GM23338 (cell line): Measurements from ENCODE around the gene TBC1D19. TPM values are rescaled to one million over a fixed set of nuclear protein-coding genes. Genes with fewer than 3 reads are reported as not detected.

ENCODE experiments used
- ATAC-seq: fragments of 200-7000 bp; cut with Tn5 transposase; 3 replicates; pipeline ENCODE4 v1.9.1; 2020
- DNase-seq: peaks from one replicate; pipeline ENCODE4 v3.0.0-alpha.2; 2015; ENCODE audit warnings: low spot score
- H2AFZ ChIP-seq: fragments of 200-600 bp; sonication (generic); 2 replicates; pipeline ENCODE4 v1.8.0; 2016; ENCODE audit warnings: antibody characterized with exemption, mild to moderate bottlenecking, moderate library complexity
- H3F3A ChIP-seq: fragments of 200-600 bp; sonication (generic); replicated peaks from 2 replicates; pipeline ENCODE4 v1.8.0; 2017; ENCODE audit warnings: antibody characterized with exemption, mixed run types, low read depth
- H3K27ac ChIP-seq: fragments of 200-600 bp; sonication (generic); 2 replicates; pipeline ENCODE4 v1.6.1; 2016; ENCODE audit warnings: low read depth
- H3K27me3 ChIP-seq: fragments of 200-600 bp; sonication (generic); 2 replicates; pipeline ENCODE4 v1.8.0; 2016; ENCODE audit warnings: mild to moderate bottlenecking, mixed run types, moderate library complexity; ENCODE audit not compliant: insufficient read depth
- H3K36me3 ChIP-seq: fragments of 200-600 bp; sonication (generic); 2 replicates; pipeline ENCODE4 v1.8.0; 2016; ENCODE audit warnings: mild to moderate bottlenecking; ENCODE audit not compliant: insufficient read depth
- H3K4me1 ChIP-seq: fragments of 200-600 bp; sonication (generic); 2 replicates; pipeline ENCODE4 v1.8.0; 2016; ENCODE audit warnings: mild to moderate bottlenecking, moderate library complexity; ENCODE audit not compliant: insufficient read depth
- H3K4me2 ChIP-seq: fragments of 200-600 bp; sonication (generic); 2 replicates; pipeline ENCODE4 v1.7.1; 2017; ENCODE audit warnings: mixed run types
- H3K4me3 ChIP-seq: fragments of 200-600 bp; sonication (generic); 2 replicates; pipeline ENCODE4 v1.6.1; 2016; ENCODE audit warnings: mixed run types
- H3K79me2 ChIP-seq: fragments of 200-600 bp; sonication (generic); replicated peaks from 2 replicates; pipeline ENCODE4 v1.8.0; 2017; ENCODE audit warnings: mild to moderate bottlenecking; ENCODE audit not compliant: insufficient read depth
- H3K9me2 ChIP-seq: fragments of 200-600 bp; sonication (generic); 2 replicates; pipeline ENCODE4 v1.8.0; 2017; ENCODE audit not compliant: insufficient read depth
- H4K20me1 ChIP-seq: fragments of 200-600 bp; sonication (generic); replicated peaks from 2 replicates; pipeline ENCODE4 v1.8.0; 2017; ENCODE audit warnings: mild to moderate bottlenecking; ENCODE audit not compliant: insufficient read depth
- H3K27ac Mint-ChIP-seq: 2 replicates; pipeline ENCODE4 v1.8.0; 2020; ENCODE audit warnings: inconsistent platforms, mild to moderate bottlenecking, moderate library complexity, mixed read lengths
- H3K27me3 Mint-ChIP-seq: 3 replicates; pipeline ENCODE4 v1.8.0; 2022; ENCODE audit warnings: low read depth, mild to moderate bottlenecking, moderate library complexity, mixed read lengths, inconsistent platforms; ENCODE audit not compliant: insufficient read depth, poor library complexity
- H3K36me3 Mint-ChIP-seq: 3 replicates; pipeline ENCODE4 v1.8.0; 2021; ENCODE audit warnings: low read depth, mild to moderate bottlenecking, inconsistent platforms, moderate library complexity, mixed read lengths
- H3K4me1 Mint-ChIP-seq: 3 replicates; pipeline ENCODE4 v1.8.0; 2020; ENCODE audit warnings: mild to moderate bottlenecking, inconsistent platforms, mixed read lengths
- H3K4me3 Mint-ChIP-seq: 3 replicates; pipeline ENCODE4 v1.8.0; 2021; ENCODE audit warnings: moderate library complexity, mild to moderate bottlenecking, inconsistent platforms, mixed read lengths
- H3K9me3 Mint-ChIP-seq: 3 replicates; pipeline ENCODE4 v1.8.0; 2020; ENCODE audit warnings: moderate library complexity, mild to moderate bottlenecking, inconsistent platforms, mixed read lengths
- CREB1 ChIP-seq: fragments of 250-450 bp; sonication (Bioruptor Pico); IDR thresholded peaks from 2 replicates; pipeline ENCODE4 v1.5.0; 2020; ENCODE audit warnings: low read depth, mild to moderate bottlenecking, moderate library complexity
- EZH2 ChIP-seq: fragments of 200-600 bp; sonication (generic); IDR thresholded peaks from one replicate; pipeline ENCODE4 v1.8.0; 2017; ENCODE audit warnings: antibody characterized with exemption, mild to moderate bottlenecking, low read depth; ENCODE audit not compliant: unreplicated experiment
- EZH2phosphoT487 ChIP-seq: fragments of 200-600 bp; sonication (generic); IDR thresholded peaks from one replicate; pipeline ENCODE4 v1.8.1; 2018; ENCODE audit warnings: antibody characterized with exemption; ENCODE audit not compliant: unreplicated experiment
- JUNB ChIP-seq: IDR thresholded peaks from one replicate; pipeline ENCODE4 v1.6.1; 2016; ENCODE audit warnings: antibody characterized with exemption; ENCODE audit not compliant: unreplicated experiment
- NANOG ChIP-seq: IDR thresholded peaks from 2 replicates; pipeline ENCODE4 v1.6.1; 2016; ENCODE audit warnings: antibody characterized with exemption, borderline replicate concordance
- POLR2AphosphoS5 ChIP-seq: IDR thresholded peaks from 2 replicates; pipeline ENCODE4 v1.6.1; 2016; ENCODE audit warnings: antibody characterized with exemption, low read depth
- STAT1 ChIP-seq: IDR thresholded peaks from one replicate; pipeline ENCODE4 v1.6.1; 2016; ENCODE audit warnings: antibody characterized with exemption; ENCODE audit not compliant: unreplicated experiment
- ZNF331 ChIP-seq: fragments of 250-450 bp; sonication (Bioruptor Pico); IDR thresholded peaks from 2 replicates; pipeline ENCODE4 v1.5.0; 2020; ENCODE audit warnings: low read depth, mild to moderate bottlenecking, moderate library complexity
- polyA plus RNA-seq: library from polyadenylated mRNA; unstranded; fragments of >200 nt; fragmentation: Nextera tagmentation; extraction: Ambion mirVana; gene quantifications from 2 replicates; pipeline ENCODE4 v1.2.1, GENCODE V29; 2016
- total RNA-seq: library from RNA; depleted of rRNA; stranded (reverse); fragments of >200 nt; shearing (Covaris generic); gene quantifications from 2 replicates; pipeline ENCODE4 v1.2.3, GENCODE V29; 2014
- TF ChIP-seq, protein P1 (sequence below): IDR thresholded peaks from 2 replicates; pipeline ENCODE4 v1.6.1; 2016; ENCODE audit warnings: antibody characterized with exemption
- TF ChIP-seq, protein P2 (sequence below): IDR thresholded peaks from one replicate; pipeline ENCODE4 v1.6.1; 2018; ENCODE audit warnings: antibody characterized with exemption; ENCODE audit not compliant: unreplicated experiment
- TF ChIP-seq, protein P3 (sequence below): fragments of 250-450 bp; sonication (Bioruptor Pico); IDR thresholded peaks from 2 replicates; pipeline ENCODE4 v1.5.0; 2020; ENCODE audit warnings: mild to moderate bottlenecking, moderate library complexity

Gene TBC1D19
- total and polyA plus RNA-seq, 2 experiments from 2014 or later: 1.9 to 4.3 TPM

DNA sequence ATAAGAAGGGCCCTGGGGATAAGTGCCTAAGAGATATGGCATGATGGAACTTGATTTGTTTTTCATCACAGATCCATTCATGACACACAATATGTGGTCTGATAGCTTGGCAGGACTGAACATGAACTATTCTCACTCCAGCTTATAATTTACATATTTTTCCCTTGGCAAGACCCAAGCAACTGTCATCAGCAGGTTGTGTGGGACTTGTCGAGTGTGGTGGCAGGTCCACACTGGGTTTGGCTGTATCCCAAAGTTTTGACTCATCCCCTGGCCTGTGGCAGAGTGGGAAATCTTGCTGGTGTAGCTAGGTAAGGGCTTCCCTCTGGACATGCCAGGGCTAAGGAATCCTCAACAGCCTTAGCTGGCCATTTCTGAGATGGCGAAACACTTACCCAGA lies 195.8 kb downstream of the TBC1D19 start:
- Mint-ChIP-seq H3K9me3 (no peaks in the 10 kb centered on the region), H3K27me3 (no peaks in the 10 kb centered on the region), H3K4me3 (no peak overlapping the region), H3K4me1 (no peaks in the 10 kb centered on the region; the same call in 2 of the 3 replicates), H3K27ac (no peak overlapping the region), H3K36me3 (no peaks in the 10 kb centered on the region)
- Histone ChIP-seq H3K4me2 (no peak overlapping the region), H3F3A (no peaks in the 10 kb centered on the region), H3K27ac (no peak overlapping the region), H2AFZ (no peak overlapping the region), H4K20me1 (no peaks in the 10 kb centered on the region), H3K4me3 (no peak overlapping the region), H3K36me3 (no peaks in the 10 kb centered on the region), H3K9me2 (peaks cover 9% of the 10 kb centered on the region), H3K27me3 (no peaks in the 10 kb centered on the region), H3K79me2 (no peaks in the 10 kb centered on the region), H3K4me1 (no peaks in the 10 kb centered on the region)
- DNase-seq: no peak
- no peak for TF ChIP-seq JUNB
- TF ChIP-seq EZH2: no peak
- no peak for TF ChIP-seq POLR2AphosphoS5
- TF ChIP-seq, protein P1, sequence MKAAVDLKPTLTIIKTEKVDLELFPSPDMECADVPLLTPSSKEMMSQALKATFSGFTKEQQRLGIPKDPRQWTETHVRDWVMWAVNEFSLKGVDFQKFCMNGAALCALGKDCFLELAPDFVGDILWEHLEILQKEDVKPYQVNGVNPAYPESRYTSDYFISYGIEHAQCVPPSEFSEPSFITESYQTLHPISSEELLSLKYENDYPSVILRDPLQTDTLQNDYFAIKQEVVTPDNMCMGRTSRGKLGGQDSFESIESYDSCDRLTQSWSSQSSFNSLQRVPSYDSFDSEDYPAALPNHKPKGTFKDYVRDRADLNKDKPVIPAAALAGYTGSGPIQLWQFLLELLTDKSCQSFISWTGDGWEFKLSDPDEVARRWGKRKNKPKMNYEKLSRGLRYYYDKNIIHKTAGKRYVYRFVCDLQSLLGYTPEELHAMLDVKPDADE: no peak
- no peak for TF ChIP-seq NANOG
- no peak for TF ChIP-seq ZNF331 (CRISPR knock-in tag)
- no peak for TF ChIP-seq EZH2phosphoT487
- no peak for ATAC-seq

DNA sequence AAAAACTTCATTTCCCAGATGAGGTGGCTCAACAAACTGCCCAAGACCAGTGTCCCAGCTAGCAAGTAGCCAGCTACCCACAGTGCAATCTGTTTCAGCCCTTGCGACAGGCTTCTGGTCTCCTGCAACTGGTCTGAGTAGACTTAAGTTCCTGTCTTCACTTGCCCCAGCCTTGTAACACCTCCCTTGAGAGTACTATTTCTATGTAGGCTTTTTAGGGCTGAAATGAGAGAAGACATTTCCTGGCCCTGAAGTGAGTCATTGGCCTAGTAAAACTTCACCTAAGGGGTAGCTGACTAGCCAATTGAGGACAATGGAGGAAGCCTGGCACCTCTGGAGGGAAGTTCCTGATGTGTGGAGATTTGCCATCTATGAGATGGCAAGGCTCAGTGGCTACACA lies 196.7 kb downstream of the TBC1D19 start:
- no peaks in the 10 kb centered on the region for H3K9me3 Mint-ChIP-seq
- no peak overlapping the region for H3K4me2 ChIP-seq
- no peak for TF ChIP-seq EZH2
- TF ChIP-seq, protein P2, sequence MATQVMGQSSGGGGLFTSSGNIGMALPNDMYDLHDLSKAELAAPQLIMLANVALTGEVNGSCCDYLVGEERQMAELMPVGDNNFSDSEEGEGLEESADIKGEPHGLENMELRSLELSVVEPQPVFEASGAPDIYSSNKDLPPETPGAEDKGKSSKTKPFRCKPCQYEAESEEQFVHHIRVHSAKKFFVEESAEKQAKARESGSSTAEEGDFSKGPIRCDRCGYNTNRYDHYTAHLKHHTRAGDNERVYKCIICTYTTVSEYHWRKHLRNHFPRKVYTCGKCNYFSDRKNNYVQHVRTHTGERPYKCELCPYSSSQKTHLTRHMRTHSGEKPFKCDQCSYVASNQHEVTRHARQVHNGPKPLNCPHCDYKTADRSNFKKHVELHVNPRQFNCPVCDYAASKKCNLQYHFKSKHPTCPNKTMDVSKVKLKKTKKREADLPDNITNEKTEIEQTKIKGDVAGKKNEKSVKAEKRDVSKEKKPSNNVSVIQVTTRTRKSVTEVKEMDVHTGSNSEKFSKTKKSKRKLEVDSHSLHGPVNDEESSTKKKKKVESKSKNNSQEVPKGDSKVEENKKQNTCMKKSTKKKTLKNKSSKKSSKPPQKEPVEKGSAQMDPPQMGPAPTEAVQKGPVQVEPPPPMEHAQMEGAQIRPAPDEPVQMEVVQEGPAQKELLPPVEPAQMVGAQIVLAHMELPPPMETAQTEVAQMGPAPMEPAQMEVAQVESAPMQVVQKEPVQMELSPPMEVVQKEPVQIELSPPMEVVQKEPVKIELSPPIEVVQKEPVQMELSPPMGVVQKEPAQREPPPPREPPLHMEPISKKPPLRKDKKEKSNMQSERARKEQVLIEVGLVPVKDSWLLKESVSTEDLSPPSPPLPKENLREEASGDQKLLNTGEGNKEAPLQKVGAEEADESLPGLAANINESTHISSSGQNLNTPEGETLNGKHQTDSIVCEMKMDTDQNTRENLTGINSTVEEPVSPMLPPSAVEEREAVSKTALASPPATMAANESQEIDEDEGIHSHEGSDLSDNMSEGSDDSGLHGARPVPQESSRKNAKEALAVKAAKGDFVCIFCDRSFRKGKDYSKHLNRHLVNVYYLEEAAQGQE: no peak
- no peak for TF ChIP-seq CREB1 (CRISPR knock-in tag)
- TF ChIP-seq, protein P1: no peak
- TF ChIP-seq, protein P3, sequence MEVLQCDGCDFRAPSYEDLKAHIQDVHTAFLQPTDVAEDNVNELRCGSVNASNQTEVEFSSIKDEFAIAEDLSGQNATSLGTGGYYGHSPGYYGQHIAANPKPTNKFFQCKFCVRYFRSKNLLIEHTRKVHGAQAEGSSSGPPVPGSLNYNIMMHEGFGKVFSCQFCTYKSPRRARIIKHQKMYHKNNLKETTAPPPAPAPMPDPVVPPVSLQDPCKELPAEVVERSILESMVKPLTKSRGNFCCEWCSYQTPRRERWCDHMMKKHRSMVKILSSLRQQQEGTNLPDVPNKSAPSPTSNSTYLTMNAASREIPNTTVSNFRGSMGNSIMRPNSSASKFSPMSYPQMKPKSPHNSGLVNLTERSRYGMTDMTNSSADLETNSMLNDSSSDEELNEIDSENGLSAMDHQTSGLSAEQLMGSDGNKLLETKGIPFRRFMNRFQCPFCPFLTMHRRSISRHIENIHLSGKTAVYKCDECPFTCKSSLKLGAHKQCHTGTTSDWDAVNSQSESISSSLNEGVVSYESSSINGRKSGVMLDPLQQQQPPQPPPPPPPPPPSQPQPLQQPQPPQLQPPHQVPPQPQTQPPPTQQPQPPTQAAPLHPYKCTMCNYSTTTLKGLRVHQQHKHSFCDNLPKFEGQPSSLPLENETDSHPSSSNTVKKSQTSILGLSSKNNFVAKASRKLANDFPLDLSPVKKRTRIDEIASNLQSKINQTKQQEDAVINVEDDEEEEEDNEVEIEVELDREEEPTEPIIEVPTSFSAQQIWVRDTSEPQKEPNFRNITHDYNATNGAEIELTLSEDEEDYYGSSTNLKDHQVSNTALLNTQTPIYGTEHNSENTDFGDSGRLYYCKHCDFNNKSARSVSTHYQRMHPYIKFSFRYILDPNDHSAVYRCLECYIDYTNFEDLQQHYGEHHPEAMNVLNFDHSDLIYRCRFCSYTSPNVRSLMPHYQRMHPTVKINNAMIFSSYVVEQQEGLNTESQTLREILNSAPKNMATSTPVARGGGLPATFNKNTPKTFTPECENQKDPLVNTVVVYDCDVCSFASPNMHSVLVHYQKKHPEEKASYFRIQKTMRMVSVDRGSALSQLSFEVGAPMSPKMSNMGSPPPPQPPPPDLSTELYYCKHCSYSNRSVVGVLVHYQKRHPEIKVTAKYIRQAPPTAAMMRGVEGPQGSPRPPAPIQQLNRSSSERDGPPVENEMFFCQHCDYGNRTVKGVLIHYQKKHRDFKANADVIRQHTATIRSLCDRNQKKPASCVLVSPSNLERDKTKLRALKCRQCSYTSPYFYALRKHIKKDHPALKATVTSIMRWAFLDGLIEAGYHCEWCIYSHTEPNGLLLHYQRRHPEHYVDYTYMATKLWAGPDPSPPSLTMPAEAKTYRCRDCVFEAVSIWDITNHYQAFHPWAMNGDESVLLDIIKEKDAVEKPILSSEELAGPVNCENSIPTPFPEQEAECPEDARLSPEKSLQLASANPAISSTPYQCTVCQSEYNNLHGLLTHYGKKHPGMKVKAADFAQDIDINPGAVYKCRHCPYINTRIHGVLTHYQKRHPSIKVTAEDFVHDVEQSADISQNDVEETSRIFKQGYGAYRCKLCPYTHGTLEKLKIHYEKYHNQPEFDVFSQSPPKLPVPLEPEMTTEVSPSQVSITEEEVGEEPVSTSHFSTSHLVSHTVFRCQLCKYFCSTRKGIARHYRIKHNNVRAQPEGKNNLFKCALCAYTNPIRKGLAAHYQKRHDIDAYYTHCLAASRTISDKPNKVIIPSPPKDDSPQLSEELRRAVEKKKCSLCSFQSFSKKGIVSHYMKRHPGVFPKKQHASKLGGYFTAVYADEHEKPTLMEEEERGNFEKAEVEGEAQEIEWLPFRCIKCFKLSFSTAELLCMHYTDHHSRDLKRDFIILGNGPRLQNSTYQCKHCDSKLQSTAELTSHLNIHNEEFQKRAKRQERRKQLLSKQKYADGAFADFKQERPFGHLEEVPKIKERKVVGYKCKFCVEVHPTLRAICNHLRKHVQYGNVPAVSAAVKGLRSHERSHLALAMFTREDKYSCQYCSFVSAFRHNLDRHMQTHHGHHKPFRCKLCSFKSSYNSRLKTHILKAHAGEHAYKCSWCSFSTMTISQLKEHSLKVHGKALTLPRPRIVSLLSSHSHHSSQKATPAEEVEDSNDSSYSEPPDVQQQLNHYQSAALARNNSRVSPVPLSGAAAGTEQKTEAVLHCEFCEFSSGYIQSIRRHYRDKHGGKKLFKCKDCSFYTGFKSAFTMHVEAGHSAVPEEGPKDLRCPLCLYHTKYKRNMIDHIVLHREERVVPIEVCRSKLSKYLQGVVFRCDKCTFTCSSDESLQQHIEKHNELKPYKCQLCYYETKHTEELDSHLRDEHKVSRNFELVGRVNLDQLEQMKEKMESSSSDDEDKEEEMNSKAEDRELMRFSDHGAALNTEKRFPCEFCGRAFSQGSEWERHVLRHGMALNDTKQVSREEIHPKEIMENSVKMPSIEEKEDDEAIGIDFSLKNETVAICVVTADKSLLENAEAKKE (CRISPR knock-in tag): no peak
- TF ChIP-seq STAT1: no peak
- TF ChIP-seq JUNB: no peak

More for the DNA sequence above, 196.7 kb downstream of the TBC1D19 start:
- no peak overlapping the region for H3K27ac Mint-ChIP-seq
- H3K4me1 Mint-ChIP-seq: no peaks in the 10 kb centered on the region; the same call in 2 of the 3 replicates
- H2AFZ ChIP-seq: no peak overlapping the region
- no peaks in the 10 kb centered on the region for H3K36me3 ChIP-seq
- H3K27me3 Mint-ChIP-seq: no peaks in the 10 kb centered on the region
- no peaks in the 10 kb centered on the region for H3K4me1 ChIP-seq
- H3K79me2 ChIP-seq: no peaks in the 10 kb centered on the region
- no peaks in the 10 kb centered on the region for H4K20me1 ChIP-seq
- ATAC-seq: no peak
- H3K4me3 ChIP-seq: no peak overlapping the region
- no peaks in the 10 kb centered on the region for H3K36me3 Mint-ChIP-seq
- no peak overlapping the region for H3K4me3 Mint-ChIP-seq
- no peaks in the 10 kb centered on the region for H3K27me3 ChIP-seq
- H3F3A ChIP-seq: no peaks in the 10 kb centered on the region
- peaks cover 9% of the 10 kb centered on the region for H3K9me2 ChIP-seq
- DNase-seq: no peak
- no peak overlapping the region for H3K27ac ChIP-seq
